T follicular helper cell (primary cell): ENCODE measurements around the gene C10orf90.

Experiments used
- DNase-seq: peaks from one replicate; pipeline ENCODE4 v3.0.0-alpha.2; 2020; ENCODE audit warnings: low read depth

Gene C10orf90

DNA sequence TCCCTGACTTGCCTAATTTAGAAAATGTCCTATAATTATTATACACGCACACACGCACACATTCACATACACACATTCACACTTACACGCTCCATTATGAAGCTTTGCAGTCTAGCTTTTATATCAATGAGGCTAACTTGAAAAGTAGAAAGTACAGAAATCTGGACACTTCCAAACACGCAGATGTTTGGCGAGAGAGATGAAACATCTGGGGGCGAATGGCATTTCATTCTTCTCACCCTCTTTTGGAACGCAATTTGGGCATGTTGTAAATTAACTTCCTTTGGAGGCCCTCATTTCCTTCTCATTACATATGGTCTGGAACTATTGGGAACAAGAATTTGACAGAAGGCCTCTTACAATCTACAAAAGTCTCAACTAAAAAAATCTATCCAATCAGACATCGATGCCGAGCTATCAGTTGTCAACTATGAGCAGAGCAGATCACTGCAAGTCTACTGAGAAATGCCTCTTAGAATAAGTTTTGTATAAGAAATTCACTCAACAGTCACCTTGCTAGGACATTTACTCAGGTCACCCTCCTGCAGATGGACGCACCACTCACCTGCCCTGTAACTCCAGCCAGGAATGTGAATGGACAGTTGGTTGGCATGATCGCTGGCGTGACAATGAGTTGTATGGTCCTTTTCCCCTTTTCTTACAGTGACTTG, 167.0 kb downstream of the C10orf90 start:
- DNase-seq = no peak

DNA sequence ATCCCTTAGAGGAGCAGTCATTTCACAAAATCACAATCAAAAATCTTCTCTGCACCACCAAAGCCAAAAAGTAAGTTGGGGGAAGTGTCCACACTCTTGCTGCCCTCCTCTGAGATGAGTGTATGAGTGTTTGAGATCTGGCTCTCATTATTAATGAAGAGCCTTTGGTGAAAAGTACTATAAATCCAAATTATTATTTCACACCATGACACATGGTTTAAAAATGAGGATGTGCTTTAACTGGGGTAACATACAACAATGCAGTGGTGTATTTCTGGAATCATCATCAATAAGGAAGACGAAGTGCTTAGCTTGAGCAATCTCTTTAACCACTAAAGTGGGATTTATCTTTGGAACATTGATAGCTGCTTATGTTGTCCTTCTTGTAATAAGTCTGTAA, 168.1 kb downstream of the C10orf90 start:
- DNase-seq = no peak

DNA sequence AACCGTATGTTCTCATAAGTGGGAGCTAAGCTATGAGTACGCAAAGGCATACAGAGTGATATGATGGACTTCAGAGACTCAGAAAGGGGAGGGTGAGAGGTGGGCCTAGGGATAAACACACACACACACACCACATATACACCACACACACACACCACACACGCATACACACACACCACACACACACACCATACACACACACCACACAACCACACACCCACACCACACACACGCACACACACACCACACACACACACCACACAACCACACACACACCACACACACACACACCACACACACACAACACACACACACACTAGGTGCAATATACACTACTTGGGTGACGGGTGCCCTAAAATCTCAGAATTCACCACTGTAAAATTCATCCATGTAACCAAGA, 168.7 kb downstream of the C10orf90 start:
- no peak for DNase-seq

DNA sequence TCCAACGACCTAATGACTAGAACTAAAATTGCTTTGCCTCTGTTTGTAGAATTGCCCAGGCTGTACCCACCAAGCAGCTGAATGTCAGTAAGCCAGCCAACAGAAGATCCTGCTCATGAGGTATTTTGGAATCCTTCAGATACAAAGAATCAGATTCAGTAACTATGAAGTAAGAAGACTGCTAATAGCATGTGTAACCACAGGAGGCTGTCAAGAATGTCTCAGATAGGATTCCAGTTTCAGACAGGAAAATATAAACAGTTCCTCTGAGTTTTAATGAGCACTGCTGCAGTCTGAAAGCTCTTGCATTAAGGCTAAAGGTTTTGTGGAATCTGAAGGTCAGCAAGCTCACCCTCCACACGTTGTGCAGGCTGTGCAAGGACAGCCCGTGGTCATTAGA, 169.6 kb downstream of the C10orf90 start:
- no peak for DNase-seq

DNA sequence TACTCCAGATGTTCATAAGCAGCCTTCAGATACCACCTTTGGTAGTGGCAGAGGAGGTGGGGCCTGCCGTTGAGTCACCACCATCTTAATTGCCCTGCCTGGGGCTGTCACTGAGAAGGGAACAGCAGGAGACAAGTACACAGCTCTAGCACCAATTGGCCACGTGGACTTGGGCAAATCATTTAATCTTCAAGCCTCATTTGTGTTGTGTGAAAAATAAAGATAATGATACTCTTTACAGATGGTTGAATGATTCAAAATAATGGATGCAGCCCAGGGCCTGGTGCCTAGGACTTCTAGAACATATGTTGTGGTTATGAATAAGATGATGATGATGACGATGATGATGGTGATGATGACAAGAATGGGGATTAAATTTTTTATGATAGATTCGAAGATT, 170.3 kb downstream of the C10orf90 start:
- no peak for DNase-seq

DNA sequence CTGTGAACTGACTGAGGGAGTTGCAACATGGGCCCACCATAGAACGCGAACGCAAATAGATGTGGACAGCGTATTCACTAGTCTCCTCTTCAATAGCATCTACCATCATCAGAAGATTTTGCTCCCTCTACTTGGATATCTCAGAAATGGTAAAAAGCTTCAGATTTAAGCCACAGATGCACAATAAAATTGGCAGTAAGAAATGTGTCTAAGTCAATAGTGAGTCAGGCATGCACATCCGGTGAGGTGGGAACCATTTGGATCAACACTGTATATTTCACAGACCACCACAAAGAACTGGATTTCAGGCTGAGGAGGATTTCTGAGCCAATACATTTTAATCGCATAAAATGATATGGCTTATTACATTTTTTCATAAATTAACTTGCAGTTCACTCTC, 170.7 kb downstream of the C10orf90 start:
- DNase-seq = no peak

DNA sequence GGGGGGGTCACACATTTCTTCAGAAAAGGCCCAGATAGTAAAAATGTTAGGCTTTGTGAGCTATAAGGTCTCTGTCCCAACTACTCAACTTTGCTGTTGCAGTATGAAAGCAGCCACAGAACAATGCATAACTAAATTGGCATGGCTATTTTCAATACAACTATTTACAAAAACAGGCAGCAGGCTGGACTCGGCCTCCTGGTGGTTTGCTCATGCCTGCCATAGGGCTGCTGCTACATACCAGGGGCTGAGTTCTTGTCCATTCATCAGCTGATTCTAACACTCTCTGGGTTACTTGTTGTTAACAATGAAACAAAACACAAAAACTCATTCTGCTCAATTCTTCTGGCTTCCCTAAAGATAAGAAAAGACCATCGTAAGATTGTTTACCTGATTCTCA, 172.8 kb downstream of the C10orf90 start:
- DNase-seq = no peak

DNA sequence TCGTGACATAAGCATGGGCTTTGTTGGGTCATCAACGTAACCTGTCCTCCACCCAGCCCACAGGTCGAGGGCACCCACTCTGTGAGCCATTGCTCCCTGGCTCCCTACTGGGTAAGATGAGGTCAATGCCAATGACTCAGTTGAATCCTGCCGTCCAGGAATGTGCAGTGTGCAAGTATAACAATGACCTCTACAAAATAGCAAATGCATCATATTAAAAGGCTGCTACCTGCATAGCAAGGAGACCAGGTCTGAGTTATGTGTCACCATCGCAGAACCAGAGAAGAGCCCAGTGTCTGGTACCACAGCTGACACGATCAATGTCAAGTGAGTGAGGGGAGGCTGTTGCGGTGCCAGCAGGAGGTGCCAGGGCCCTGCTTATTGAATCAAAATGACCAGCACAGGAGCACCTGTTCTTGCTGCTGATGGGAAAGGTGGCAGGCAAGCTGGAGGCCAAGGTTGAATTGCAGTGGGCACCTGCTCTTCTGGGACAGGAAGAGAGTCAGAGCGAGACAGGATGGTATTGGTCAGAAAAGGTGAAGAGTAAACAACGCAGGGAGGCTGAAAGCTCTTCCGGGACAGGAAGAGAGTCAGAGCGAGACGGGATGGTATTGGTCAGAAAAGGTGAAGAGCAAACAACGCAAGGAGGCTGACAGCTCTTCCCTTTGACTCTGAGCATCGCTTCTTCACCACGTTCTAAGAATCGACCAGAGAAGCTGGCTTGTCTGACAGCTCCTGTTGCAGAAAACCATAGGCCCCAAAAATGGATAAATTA, 173.5 kb downstream of the C10orf90 start:
- DNase-seq = no peak

DNA sequence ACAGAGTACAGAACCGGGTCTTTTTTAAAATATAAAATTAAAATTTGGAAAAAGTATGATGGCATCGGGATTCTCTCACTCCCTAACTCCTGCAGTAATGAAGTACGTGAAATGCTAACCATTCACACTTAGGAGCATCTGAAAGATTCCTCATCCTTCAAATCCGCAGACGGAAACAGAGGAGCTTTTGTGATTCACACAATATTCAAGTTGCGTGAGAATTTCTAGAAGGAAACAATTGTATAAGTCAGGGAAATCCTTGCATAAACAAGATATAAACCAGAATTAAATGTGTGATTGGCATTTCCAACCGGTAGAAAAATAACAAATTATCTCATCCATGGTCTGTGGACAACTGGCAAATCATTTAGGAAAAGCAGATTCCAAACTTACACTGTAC, 179.0 kb downstream of the C10orf90 start:
- no peak for DNase-seq

DNA sequence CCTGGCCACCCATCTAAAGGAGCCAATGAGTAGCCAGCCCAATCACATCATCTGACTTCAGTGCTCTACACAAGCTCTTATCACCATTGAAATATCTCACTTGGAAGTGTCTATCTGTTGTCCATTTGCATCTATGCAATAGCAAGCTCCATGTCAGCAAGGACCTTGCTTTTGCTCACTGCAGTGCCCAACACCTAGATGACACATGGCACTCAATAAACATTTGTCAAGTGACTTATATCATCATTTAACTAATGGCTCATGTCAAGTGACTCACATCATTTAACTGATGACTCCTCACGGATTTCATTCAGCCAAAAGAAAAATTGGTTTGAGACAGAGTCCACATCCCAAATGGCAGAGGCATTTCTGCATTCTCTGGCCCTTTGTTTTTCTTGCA, 189.3 kb downstream of the C10orf90 start:
- DNase-seq = no peak

DNA sequence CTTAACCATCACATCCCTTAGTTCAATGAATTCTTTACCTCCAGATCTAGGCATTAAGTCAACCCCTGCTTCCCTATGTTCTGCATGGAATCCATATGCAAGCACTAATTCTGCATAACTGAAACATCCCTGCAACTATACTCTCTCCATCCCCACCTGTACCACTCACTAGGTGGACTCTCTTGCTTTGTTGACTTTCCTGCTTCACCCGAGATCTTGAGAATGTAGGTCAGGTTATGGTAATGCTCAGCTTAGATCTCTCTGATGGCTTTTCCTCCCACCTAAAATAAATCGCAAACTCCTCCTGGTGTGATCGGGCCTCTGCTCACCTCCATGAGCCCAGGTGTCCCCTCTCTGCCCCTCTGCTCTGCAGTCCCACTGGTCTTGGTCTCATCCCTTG, 189.8 kb downstream of the C10orf90 start:
- DNase-seq = no peak

DNA sequence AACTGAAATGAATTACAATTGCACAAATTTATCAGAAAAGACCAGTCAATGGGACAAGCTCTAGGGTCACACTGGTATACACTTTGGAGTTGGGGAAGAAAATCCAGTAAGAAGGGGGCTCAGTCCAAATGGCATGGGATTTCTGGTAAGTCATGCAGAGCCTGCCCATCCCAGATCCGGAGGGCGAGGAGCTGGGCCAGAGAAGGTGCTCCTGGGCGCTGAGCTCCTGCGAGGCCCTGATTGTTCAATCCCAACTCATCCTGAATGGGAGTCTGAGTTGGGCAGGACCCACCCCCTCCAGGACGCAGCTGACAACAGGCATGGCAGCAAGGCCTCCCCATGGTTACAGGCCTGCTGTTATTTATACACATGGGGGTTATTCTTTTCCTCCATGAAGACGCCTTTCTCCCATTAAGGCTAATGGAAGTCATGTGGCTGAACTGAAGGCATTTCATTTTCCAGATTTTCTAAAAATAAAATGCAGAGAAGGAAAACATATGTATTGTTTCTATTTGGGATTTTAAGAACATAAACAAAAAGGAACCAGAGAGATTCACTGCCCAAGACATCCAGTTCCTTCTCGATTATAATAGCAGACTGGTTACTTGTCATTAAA, 191.1 kb downstream of the C10orf90 start:
- DNase-seq = no peak

DNA sequence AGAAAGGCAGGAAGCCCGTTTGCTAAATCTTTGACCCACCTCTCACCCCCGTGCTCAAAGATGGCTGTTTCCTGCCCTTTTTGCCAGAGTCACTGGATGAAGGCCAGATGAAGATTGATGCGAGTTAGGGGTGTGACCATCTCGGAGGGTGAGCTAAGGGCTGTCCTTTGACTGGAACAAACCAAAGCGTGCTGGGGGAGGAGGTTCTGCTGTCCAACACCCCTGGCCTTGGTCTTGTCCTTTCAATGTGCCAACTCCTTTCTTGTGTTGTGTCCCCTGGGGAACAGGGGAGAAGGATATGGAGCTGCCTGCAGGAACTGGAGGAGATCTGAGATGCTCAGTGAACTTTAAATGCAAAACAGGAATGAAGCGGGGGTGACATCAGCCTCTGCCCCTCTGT, 191.9 kb downstream of the C10orf90 start:
- no peak for DNase-seq

DNA sequence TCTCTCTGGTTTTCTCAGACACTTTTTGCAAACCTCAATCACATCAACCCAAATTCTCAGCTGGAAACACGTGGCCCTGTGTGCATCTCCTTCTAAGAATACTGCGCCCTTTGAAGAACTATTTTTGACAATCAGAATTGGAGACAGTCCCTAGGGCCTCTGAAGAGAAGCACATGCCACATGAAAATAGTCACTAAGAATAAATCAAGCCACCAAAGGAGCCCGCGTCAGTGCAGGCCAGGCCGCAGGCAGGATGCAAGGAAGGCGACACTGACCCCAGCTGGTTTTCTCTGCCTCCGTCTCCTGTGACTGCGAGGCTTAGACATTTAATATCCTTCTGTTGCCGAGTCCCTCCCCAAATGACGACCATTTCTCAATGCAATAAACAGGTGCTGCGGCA, 194.2 kb downstream of the C10orf90 start:
- DNase-seq = no peak

DNA sequence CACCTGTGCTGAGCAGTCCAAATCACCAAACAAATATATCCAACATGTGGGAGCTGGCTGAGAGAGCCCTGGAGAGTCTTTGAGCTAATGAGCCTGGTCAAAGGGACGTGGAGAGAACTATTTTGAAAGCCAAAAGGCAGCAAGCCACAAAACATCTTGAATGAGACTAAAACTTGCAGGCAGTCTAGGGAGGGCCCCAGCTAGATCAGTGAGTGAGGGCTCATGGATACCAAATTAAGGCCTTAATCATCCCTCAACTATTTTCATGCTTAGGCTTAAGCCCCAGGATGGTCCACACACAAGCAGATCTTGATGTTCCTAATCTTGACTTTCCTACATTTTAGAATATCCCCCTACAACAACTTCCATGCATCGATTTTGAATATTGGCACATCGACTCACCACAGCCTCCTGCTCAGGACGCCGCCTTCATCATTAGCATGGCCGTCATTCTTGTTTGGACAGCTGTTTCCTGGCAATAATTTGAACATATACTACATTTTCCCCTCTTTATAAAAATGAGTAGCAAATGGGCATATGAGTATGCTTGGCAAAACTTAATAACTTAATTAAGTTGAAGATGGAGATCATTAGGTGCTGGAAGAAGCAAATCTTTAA, 195.3 kb downstream of the C10orf90 start:
- DNase-seq = no peak

DNA sequence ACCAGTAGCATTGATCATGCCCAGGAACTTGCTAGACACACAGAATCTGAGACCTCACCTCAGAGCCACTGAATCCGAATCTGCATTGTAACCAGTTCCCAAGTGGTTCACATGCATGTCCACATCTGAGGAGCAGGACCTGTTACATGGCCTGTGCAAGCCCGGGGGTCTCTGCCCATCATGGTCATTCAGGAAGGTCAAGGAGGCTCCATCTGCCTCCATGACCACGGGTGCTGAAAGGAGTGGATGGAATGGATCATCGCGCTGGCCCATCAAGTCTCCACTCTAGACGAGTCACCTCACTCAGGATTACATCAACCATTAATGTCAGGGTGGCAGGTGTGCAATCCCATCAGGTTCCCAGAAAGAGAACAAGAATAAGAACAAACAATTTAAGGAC, 196.5 kb downstream of the C10orf90 start:
- DNase-seq = no peak

DNA sequence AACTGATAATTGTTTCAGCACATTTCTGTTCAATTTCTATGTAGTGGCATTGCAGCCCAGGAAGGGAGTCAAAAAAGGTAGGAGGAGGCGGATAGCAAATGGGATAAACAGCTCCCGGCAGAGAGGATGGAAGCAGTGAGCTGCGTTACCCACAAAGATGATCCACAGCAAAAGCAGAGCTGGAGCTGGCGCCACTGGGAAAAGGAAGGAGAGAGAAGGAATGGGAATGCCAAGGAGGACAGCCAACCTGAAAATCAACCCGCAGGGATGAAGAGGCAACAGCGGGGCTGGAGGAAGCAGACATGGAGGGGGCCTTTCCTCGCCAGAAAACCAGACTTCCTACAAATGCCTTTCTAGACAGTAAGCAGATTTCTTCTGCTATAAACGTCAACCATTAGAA, 199.5 kb downstream of the C10orf90 start:
- no peak for DNase-seq

DNA sequence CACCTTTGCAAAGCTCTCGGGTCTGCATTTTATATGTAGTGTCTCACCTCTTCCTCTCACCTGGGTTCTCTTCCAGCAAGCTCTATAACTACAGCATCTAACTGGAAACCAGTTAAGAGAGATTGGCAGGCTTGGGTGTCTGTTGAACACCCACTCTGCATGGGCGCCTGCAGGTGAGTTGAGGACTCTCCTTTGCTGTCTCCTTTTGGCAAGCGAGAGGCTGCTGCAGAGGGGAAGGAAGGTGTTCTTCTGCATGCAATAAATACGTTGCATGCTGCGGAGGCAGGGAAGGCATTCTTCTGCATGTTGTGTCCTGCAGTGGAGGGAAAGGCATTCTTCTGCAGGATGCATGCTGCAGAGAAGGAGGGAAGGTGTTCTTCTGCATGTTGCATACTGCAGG, 200.8 kb downstream of the C10orf90 start:
- no peak for DNase-seq

DNA sequence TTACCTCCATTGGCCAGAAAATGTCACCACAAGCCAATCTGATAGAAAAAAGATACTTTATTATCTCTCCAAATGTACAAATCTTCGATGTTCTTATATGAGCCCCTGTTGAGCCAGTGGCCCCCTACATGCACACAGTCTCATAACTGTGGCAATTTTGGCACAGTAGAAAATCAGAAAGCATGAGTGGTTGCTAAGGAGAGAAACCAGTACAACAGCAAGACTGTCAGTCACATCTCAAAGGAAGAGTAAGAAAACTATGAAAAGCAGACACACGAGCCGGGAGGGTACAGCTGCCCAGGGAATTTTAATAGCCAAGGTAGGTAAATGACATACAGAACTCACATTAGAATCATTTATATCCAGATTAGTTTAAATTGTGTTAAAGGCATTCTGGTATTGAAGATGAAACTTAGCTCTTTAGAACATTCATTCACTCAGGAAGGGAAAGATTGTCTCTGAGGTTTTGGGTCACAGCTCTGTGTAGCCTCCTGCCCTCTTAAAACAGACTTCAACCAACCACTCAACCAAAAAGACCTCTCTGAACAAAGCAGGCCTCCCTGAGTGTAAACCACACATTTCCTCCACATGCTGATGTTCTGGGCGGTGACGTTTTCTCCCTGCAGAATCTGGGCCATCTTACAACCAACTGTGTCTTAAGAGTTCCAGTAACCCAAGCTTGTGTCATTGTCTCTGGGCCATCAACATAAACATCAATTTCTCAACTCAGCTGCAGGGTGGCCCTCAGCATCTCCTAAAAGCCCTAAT, 201.4 kb downstream of the C10orf90 start:
- DNase-seq = no peak

DNA sequence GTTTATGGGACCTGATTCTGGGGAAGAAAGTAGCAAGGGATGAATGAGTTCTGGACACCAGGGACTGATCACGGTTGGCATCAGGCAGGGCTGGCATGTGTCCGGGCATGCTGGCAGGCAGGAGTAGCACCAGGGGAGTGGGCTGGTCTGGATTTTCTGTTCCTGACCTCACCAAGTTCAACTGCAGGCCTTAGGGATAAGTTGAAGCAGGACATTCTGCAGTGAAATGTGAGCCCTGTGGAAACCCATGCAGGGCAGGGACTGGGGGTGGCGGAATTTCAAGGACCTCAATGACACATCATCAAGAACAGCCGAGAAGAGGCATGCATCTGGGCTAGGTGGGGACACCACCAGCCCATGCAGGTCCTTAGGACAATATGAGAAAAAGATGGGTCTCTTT, 202.0 kb downstream of the C10orf90 start:
- no peak for DNase-seq

DNA sequence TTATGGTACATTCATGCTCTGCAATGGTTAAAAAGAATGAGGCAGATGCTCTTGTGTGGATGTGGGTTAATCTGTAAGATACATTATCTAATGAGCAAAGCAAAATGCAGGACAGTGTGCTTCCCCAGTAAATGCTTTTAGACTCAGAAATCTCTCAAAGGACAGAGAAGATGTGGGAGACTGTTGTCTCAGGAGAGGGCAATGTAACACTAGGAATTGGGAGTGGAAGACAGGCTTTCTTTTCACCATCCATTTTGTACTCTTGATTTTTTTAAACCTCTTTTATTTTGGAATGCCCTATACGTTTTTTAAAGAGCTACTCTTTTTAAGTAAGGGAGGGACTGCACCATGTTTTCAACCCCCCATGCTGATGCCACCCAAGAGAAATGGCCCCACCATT, 204.7 kb downstream of the C10orf90 start:
- no peak for DNase-seq

DNA sequence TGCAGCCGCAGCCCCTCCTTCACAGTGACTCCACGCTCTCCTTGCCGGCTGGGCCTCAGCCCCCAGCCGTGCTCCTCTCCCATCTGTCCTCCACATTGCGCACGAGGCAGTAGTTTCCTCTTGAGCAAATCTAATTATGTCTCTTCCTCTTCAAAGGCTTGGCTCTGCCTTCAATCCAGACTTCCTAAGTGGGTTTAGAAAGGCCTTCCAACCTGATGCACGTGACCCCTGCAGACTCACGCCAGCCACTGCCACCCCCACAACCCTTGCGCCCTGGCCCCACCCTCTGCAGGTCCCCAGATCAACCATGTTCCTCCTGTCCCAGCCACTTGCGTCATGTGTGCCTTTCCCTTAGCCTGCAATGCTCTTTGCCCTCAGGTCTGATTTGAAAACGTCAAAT, 207.2 kb downstream of the C10orf90 start:
- no peak for DNase-seq
